ENCODE results near the gene BTG2. TPM values are rescaled to one million over a fixed set of nuclear protein-coding genes. Genes with fewer than 3 reads are reported as not detected.

Gene BTG2
- total RNA-seq, 1 experiment from 2014 or later = 2.9 TPM

DNA sequence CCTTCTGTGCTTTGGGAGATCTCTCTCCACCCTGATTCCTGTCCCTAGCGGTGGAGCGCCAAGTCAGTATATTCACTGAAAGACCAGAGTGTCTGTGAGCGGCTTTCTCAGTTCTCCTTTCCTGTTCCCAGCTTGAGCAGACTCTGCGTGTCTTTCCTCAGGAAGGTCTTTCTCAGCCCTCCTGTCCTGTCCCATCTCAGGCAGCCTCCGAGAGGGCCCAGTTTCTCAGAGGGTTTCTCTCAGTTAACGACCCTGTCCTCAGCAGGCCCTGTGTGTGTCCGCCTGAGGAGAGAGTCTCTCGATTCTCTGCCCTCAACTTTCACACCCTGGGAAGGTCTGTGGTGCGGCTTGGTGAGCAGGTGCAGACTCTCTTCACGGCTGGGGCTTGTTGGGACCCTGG, 41.8 kb upstream of the BTG2 start:
- peaks cover 7% of the 10 kb centered on the region for H3K23me2 ChIP-seq (ENCODE audit: insufficient read length, low read depth, low read length, poor library complexity, severe bottlenecking)
- no peak overlapping the region for H2BK5ac ChIP-seq (ENCODE audit: insufficient read length, low read length)
- H3K79me1 ChIP-seq (ENCODE audit: insufficient read depth, low read depth, low read length, poor library complexity, severe bottlenecking) = no peaks in the 10 kb centered on the region
- no peak overlapping the region for H3K14ac ChIP-seq (ENCODE audit: insufficient read depth, low read length)
- peaks cover 45% of the 10 kb centered on the region for H3K27me3 Mint-ChIP-seq (ENCODE audit: low read depth)
- H4K91ac ChIP-seq (ENCODE audit: insufficient read length, low read depth, low read length) = no peak overlapping the region
- no peaks in the 10 kb centered on the region for H3K9me3 ChIP-seq (ENCODE audit: control insufficient read depth, low read depth, low read length)
- no peak overlapping the region for H3K4me2 ChIP-seq (ENCODE audit: insufficient read depth, insufficient read length, low read length)
- H3K27ac Mint-ChIP-seq = no peak overlapping the region
- no peak overlapping the region for H2BK12ac ChIP-seq (ENCODE audit: insufficient read length, low read depth, low read length)
- no peak overlapping the region for H2AFZ ChIP-seq (ENCODE audit: low read length)
- H3K79me2 ChIP-seq (ENCODE audit: insufficient read depth, low read length) = no peaks in the 10 kb centered on the region
- H3K23ac ChIP-seq (ENCODE audit: insufficient read length, low read depth, low read length) = no peak overlapping the region
- peaks cover 10 to 19% of the 10 kb centered on the region in 2 experiments for H3K4me1 Mint-ChIP-seq
- no peak for DNase-seq
- H4K5ac ChIP-seq (ENCODE audit: insufficient read length, low read depth, low read length) = no peak overlapping the region
- no peak overlapping the region for H3K9ac ChIP-seq (ENCODE audit: extremely low read depth, insufficient read length, low read length)
- H3K4ac ChIP-seq (ENCODE audit: low read depth, low read length) = no peak overlapping the region
- H4K8ac ChIP-seq (replicated peaks; ENCODE audit: insufficient read length, low read depth, low read length) = no peak overlapping the region
- H2BK20ac ChIP-seq (ENCODE audit: low read depth, low read length, poor library complexity, severe bottlenecking) = no peak overlapping the region
- H3K18ac ChIP-seq (ENCODE audit: insufficient read length, low read depth, low read length) = no peak overlapping the region
- H3K56ac ChIP-seq (ENCODE audit: insufficient read length, low read depth, low read length) = no peak overlapping the region
- H3K4me3 Mint-ChIP-seq = no peak overlapping the region
- H2BK15ac ChIP-seq (ENCODE audit: low read depth, low read length) = no peak overlapping the region
- H3K36me3 Mint-ChIP-seq (ENCODE audit: insufficient read depth in 1 of 3, low read depth in 3 of 3) = no peaks in the 10 kb centered on the region
- H3T11ph ChIP-seq (ENCODE audit: low read length) = no peak overlapping the region
- no peak overlapping the region for H3K27ac ChIP-seq (ENCODE audit: insufficient read length, low read depth, low read length)
- H3K9me3 Mint-ChIP-seq = no peaks in the 10 kb centered on the region; a peak in 1 of 5 replicates
- no peaks in the 10 kb centered on the region for H3K27me3 ChIP-seq (ENCODE audit: insufficient read depth, low read length)
- no peaks in the 10 kb centered on the region for H4K20me1 ChIP-seq (ENCODE audit: control insufficient read depth, insufficient read depth, insufficient read length)
- TF ChIP-seq, protein P1, sequence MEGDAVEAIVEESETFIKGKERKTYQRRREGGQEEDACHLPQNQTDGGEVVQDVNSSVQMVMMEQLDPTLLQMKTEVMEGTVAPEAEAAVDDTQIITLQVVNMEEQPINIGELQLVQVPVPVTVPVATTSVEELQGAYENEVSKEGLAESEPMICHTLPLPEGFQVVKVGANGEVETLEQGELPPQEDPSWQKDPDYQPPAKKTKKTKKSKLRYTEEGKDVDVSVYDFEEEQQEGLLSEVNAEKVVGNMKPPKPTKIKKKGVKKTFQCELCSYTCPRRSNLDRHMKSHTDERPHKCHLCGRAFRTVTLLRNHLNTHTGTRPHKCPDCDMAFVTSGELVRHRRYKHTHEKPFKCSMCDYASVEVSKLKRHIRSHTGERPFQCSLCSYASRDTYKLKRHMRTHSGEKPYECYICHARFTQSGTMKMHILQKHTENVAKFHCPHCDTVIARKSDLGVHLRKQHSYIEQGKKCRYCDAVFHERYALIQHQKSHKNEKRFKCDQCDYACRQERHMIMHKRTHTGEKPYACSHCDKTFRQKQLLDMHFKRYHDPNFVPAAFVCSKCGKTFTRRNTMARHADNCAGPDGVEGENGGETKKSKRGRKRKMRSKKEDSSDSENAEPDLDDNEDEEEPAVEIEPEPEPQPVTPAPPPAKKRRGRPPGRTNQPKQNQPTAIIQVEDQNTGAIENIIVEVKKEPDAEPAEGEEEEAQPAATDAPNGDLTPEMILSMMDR (conservative IDR thresholded peaks at IDR 0.05) = no peak
- H3K4me1 ChIP-seq (ENCODE audit: insufficient read depth, low read length) = no peaks in the 10 kb centered on the region
- H2BK120ac ChIP-seq (ENCODE audit: low read depth, low read length, poor library complexity, severe bottlenecking) = no peak overlapping the region
- no CpG with 5 or more reads among the region's 10 CpGs for WGBS (ENCODE audit: extremely low coverage, insufficient read length, low lambda C conversion rate)
- H2AK5ac ChIP-seq (ENCODE audit: insufficient read length, low read length) = no peak overlapping the region
